Measurements from ENCODE around the gene ZSCAN9. TPM values are rescaled to one million over a fixed set of nuclear protein-coding genes. Genes with fewer than 3 reads are reported as not detected.

ZSCAN9 gene
- total and polyA plus RNA-seq, 2 of the 13 experiments (the other 11 are each of a cell fraction or from before 2014, with no cell fraction given), result 14.6 to 17.8 TPM

DNA sequence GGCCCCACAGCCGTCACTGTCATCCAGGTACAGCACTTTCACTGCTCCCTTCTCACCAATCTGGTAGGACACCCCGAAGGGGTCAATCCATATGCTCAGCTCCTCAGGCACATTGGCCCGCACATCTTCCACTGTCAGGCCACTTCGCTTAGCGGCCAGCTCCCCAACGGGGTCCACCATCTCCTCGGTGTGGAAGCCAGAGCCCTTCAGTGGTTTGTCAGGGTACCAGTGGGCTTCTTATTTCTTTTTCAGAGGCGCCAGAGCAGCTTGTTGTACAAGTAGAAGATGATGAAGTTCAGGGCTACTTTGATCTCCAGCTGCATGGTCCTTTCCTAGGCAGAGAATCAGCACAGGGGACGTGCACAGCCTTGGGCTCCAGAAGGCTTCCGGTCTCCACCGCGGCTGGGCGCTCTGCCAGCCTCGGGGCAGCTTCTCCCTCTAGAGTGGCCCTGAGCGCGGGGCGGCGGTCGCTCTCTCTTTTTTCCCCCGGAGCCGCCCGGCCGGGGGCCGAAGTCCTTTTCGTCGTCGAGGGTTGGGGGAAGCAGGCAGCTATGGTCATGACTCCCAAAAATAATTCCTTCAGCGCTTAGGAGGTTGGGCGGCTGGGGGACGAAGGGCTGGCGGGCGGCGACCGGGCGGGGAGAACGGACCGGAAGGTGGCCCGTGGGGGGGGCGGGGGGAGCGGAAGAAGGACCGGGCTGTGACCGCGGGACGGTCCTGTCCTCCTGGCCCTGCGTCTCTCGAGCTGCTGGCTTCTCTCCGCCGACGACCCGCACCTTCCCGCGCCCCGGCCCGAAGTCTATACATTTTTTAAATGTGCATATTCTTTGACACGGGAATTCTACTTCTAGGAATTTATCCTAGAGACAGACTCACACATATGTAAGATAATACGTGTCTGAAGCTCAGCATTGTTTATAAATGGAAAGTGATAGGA, 6.5 kb upstream of the ZSCAN9 start (continued):
- TF ChIP-seq, protein P1, sequence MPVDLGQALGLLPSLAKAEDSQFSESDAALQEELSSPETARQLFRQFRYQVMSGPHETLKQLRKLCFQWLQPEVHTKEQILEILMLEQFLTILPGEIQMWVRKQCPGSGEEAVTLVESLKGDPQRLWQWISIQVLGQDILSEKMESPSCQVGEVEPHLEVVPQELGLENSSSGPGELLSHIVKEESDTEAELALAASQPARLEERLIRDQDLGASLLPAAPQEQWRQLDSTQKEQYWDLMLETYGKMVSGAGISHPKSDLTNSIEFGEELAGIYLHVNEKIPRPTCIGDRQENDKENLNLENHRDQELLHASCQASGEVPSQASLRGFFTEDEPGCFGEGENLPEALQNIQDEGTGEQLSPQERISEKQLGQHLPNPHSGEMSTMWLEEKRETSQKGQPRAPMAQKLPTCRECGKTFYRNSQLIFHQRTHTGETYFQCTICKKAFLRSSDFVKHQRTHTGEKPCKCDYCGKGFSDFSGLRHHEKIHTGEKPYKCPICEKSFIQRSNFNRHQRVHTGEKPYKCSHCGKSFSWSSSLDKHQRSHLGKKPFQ (CRISPR knock-in tag; IDR thresholded peaks at IDR 0.05; ENCODE audit: insufficient replicate concordance), result no peak
- TF ChIP-seq PPARG (CRISPR knock-in tag; conservative IDR thresholded peaks at IDR 0.05) (0 out of 2 replicates have a peak, but pooled peaks have one; percentile 21), ZSCAN22 (CRISPR knock-in tag; IDR thresholded peaks at IDR 0.05) (no peak; the same call in 1 of the 2 replicates), ZFAT (CRISPR knock-in tag; conservative IDR thresholded peaks at IDR 0.05) (no peak), SAFB2 (CRISPR knock-in tag; IDR thresholded peaks at IDR 0.05; ENCODE audit: borderline replicate concordance, low read depth) (no peak), EZH2 (conservative IDR thresholded peaks at IDR 0.05; ENCODE audit: low read depth, low read length) (no peak), IKZF4 (CRISPR knock-in tag; IDR thresholded peaks at IDR 0.05; ENCODE audit: borderline replicate concordance, low read depth, not compliant biosample characterization) (peak; percentile 31), ZNF615 (CRISPR knock-in tag; IDR thresholded peaks at IDR 0.05; ENCODE audit: borderline replicate concordance) (no peak), ERF (CRISPR knock-in tag; IDR thresholded peaks at IDR 0.05) (peak; percentile 75), ZMYM4 (CRISPR knock-in tag; IDR thresholded peaks at IDR 0.05) (peak; percentile 54; the same call in 1 of the 2 replicates), DNMT3B (CRISPR knock-in tag; conservative IDR thresholded peaks at IDR 0.05) (no peak), ZNF709 (CRISPR knock-in tag; IDR thresholded peaks at IDR 0.05) (peak; percentile 63), BRCA1 (CRISPR knock-in tag; IDR thresholded peaks at IDR 0.05) (peak; percentile 84; the same call in 1 of the 2 replicates), ZNF670 (CRISPR knock-in tag; IDR thresholded peaks at IDR 0.05; ENCODE audit: borderline replicate concordance) (peak; percentile 75; the same call in 1 of the 2 replicates), KLF9 (CRISPR knock-in tag; IDR thresholded peaks at IDR 0.05; ENCODE audit: low read depth) (0 out of 2 replicates have a peak, but pooled peaks have one; percentile 56)
- TF ChIP-seq, protein P2, sequence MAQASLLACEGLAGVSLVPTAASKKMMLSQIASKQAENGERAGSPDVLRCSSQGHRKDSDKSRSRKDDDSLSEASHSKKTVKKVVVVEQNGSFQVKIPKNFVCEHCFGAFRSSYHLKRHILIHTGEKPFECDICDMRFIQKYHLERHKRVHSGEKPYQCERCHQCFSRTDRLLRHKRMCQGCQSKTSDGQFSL (CRISPR knock-in tag; IDR thresholded peaks at IDR 0.05), result peak; percentile 100
- TF ChIP-seq, protein P3, sequence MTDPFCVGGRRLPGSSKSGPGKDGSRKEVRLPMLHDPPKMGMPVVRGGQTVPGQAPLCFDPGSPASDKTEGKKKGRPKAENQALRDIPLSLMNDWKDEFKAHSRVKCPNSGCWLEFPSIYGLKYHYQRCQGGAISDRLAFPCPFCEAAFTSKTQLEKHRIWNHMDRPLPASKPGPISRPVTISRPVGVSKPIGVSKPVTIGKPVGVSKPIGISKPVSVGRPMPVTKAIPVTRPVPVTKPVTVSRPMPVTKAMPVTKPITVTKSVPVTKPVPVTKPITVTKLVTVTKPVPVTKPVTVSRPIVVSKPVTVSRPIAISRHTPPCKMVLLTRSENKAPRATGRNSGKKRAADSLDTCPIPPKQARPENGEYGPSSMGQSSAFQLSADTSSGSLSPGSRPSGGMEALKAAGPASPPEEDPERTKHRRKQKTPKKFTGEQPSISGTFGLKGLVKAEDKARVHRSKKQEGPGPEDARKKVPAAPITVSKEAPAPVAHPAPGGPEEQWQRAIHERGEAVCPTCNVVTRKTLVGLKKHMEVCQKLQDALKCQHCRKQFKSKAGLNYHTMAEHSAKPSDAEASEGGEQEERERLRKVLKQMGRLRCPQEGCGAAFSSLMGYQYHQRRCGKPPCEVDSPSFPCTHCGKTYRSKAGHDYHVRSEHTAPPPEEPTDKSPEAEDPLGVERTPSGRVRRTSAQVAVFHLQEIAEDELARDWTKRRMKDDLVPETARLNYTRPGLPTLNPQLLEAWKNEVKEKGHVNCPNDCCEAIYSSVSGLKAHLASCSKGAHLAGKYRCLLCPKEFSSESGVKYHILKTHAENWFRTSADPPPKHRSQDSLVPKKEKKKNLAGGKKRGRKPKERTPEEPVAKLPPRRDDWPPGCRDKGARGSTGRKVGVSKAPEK (CRISPR knock-in tag; IDR thresholded peaks at IDR 0.05; ENCODE audit: borderline replicate concordance), result no peak
- TF ChIP-seq, protein P4, sequence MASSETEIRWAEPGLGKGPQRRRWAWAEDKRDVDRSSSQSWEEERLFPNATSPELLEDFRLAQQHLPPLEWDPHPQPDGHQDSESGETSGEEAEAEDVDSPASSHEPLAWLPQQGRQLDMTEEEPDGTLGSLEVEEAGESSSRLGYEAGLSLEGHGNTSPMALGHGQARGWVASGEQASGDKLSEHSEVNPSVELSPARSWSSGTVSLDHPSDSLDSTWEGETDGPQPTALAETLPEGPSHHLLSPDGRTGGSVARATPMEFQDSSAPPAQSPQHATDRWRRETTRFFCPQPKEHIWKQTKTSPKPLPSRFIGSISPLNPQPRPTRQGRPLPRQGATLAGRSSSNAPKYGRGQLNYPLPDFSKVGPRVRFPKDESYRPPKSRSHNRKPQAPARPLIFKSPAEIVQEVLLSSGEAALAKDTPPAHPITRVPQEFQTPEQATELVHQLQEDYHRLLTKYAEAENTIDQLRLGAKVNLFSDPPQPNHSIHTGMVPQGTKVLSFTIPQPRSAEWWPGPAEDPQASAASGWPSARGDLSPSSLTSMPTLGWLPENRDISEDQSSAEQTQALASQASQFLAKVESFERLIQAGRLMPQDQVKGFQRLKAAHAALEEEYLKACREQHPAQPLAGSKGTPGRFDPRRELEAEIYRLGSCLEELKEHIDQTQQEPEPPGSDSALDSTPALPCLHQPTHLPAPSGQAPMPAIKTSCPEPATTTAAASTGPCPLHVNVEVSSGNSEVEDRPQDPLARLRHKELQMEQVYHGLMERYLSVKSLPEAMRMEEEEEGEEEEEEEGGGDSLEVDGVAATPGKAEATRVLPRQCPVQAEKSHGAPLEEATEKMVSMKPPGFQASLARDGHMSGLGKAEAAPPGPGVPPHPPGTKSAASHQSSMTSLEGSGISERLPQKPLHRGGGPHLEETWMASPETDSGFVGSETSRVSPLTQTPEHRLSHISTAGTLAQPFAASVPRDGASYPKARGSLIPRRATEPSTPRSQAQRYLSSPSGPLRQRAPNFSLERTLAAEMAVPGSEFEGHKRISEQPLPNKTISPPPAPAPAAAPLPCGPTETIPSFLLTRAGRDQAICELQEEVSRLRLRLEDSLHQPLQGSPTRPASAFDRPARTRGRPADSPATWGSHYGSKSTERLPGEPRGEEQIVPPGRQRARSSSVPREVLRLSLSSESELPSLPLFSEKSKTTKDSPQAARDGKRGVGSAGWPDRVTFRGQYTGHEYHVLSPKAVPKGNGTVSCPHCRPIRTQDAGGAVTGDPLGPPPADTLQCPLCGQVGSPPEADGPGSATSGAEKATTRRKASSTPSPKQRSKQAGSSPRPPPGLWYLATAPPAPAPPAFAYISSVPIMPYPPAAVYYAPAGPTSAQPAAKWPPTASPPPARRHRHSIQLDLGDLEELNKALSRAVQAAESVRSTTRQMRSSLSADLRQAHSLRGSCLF (CRISPR knock-in tag; IDR thresholded peaks at IDR 0.05; ENCODE audit: borderline replicate concordance), result no peak; the same call in 1 of the 2 replicates
